RWPE2 (cell line): ENCODE data around the gene PKIG.

Experiments used
- ATAC-seq: fragments of 200-7000 bp; cut with Tn5 transposase; 3 replicates; pipeline ENCODE4 v1.9.1; 2021; ENCODE audit warnings: low read depth
- DNase-seq: peaks from one replicate; pipeline ENCODE4 v3.0.0-alpha.2; 2020; ENCODE audit warnings: low spot score
- H3K27ac ChIP-seq: fragments of 450-650 bp; 2 replicates; pipeline ENCODE4 v1.5.1; 2017; ENCODE audit warnings: mild to moderate bottlenecking; ENCODE audit not compliant: poor library complexity, severe bottlenecking
- H3K27me3 ChIP-seq: fragments of 250-450 bp; sonication (Bioruptor Pico); 2 replicates; pipeline ENCODE4 v1.5.1; 2021; ENCODE audit warnings: mild to moderate bottlenecking, moderate library complexity; ENCODE audit not compliant: insufficient read depth, poor library complexity, severe bottlenecking
- H3K36me3 ChIP-seq: fragments of 250-450 bp; sonication (Bioruptor Pico); 2 replicates; pipeline ENCODE4 v1.5.1; 2020; ENCODE audit warnings: low read depth, mild to moderate bottlenecking, moderate library complexity
- H3K4me1 ChIP-seq: fragments of 250-450 bp; sonication (Bioruptor Pico); 2 replicates; pipeline ENCODE4 v1.5.1; 2021; ENCODE audit warnings: mild to moderate bottlenecking, moderate library complexity; ENCODE audit not compliant: insufficient read depth, poor library complexity, severe bottlenecking
- H3K4me3 ChIP-seq: fragments of 250-450 bp; sonication (Bioruptor Pico); 2 replicates; pipeline ENCODE4 v1.5.1; 2021; ENCODE audit warnings: mild to moderate bottlenecking, moderate library complexity; ENCODE audit not compliant: severe bottlenecking
- H3K9me3 ChIP-seq: fragments of 250-450 bp; sonication (Bioruptor Pico); 2 replicates; pipeline ENCODE4 v1.5.1; 2021; ENCODE audit warnings: mild to moderate bottlenecking, moderate library complexity; ENCODE audit not compliant: severe bottlenecking
- TF ChIP-seq, protein P1 (sequence below): fragments of 450-650 bp; IDR thresholded peaks from one replicate; pipeline ENCODE4 v1.5.1; 2017; ENCODE audit warnings: mild to moderate bottlenecking, moderate library complexity; ENCODE audit not compliant: poor library complexity, severe bottlenecking

The PKIG gene

DNA sequence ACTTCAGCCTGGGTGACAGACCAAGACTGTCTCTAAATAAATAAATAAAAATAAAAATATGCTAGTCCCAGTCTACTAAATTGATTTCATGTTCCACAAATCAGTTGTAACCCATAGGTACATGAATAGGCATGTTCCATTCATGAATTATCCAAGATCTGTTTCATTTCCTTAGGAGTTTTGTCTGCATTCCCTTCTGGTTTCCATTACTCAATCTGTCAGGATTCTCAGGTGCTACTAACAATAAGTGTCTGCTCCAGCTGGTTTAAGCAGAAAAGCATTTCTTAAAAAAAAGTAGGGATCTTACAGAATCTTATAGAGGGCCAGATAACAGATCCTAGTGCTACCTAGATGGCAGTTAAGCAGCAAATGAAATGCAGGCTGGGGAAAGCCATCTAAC lies 15.6 kb upstream of the PKIG start:
- ATAC-seq: peak; percentile 44
- no peaks in the 10 kb centered on the region for H3K36me3 ChIP-seq
- peaks cover 8% of the 10 kb centered on the region for H3K4me1 ChIP-seq
- TF ChIP-seq, protein P1, sequence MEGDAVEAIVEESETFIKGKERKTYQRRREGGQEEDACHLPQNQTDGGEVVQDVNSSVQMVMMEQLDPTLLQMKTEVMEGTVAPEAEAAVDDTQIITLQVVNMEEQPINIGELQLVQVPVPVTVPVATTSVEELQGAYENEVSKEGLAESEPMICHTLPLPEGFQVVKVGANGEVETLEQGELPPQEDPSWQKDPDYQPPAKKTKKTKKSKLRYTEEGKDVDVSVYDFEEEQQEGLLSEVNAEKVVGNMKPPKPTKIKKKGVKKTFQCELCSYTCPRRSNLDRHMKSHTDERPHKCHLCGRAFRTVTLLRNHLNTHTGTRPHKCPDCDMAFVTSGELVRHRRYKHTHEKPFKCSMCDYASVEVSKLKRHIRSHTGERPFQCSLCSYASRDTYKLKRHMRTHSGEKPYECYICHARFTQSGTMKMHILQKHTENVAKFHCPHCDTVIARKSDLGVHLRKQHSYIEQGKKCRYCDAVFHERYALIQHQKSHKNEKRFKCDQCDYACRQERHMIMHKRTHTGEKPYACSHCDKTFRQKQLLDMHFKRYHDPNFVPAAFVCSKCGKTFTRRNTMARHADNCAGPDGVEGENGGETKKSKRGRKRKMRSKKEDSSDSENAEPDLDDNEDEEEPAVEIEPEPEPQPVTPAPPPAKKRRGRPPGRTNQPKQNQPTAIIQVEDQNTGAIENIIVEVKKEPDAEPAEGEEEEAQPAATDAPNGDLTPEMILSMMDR: no peak
- H3K27me3 ChIP-seq: no peaks in the 10 kb centered on the region
- no peak for DNase-seq
- no peaks in the 10 kb centered on the region for H3K9me3 ChIP-seq
- no peak overlapping the region for H3K4me3 ChIP-seq
- H3K27ac ChIP-seq: no peak overlapping the region

DNA sequence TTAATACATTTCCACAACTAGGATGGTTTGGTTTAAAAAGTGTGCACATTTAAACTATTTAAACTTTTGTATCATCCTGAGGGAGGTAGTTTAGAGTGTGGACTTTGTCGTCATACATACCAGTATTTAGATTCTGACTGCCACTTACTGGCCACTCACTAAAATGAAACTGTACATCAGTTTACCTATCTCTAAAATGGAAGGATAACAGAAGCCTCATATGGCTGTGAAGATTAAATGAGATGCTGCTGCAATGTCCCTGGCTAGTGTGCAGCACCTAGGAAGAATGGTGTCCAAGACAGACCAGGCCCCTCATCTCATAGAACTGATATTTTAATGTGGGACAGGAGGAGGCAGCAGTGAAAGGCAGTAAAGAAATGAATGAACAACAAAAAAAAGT lies 12.0 kb upstream of the PKIG start:
- Histone ChIP-seq H3K4me1 (peaks cover 30% of the 10 kb centered on the region), H3K27me3 (no peaks in the 10 kb centered on the region), H3K9me3 (no peaks in the 10 kb centered on the region), H3K36me3 (no peaks in the 10 kb centered on the region), H3K27ac (no peak overlapping the region), H3K4me3 (no peak overlapping the region)
- DNase-seq: no peak
- no peak for ATAC-seq
- TF ChIP-seq, protein P1: no peak

DNA sequence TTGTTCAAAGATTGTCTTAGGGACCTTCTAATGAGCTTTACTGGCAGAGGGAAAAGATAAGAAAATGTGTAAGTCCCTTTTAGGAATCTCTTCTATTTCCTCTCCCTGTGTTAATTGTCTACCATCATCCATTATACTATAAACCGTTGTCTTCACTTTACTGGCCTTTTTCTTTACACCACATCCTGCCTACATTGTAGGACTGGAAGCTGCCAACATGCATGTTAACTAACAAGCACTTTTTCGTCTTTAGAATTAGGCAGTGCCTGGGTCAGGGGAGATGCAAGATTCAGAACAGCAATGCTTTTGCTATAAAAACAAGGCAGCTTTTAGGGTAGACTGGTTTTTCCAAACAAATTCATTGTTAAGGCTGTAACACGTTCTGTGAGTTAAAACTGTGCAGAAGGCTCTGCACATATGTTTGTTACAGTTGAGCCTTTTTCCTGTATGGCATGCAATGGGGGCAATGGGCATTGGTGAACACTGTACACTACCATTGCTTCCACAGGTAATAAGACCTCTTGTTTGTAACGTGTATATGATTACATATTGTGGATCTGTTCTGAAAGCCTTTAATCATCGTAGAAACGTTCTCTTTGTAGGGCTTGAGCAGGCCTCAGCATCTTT lies 10.9 kb upstream of the PKIG start:
- no peaks in the 10 kb centered on the region for H3K9me3 ChIP-seq
- TF ChIP-seq, protein P1: no peak
- H3K27ac ChIP-seq: peak overlapping the region; percentile 85
- ATAC-seq (no peak), DNase-seq (no peak)
- H3K27me3 ChIP-seq: no peaks in the 10 kb centered on the region
- H3K4me3 ChIP-seq: no peak overlapping the region
- H3K36me3 ChIP-seq: no peaks in the 10 kb centered on the region
- H3K4me1 ChIP-seq: peaks cover 29% of the 10 kb centered on the region

DNA sequence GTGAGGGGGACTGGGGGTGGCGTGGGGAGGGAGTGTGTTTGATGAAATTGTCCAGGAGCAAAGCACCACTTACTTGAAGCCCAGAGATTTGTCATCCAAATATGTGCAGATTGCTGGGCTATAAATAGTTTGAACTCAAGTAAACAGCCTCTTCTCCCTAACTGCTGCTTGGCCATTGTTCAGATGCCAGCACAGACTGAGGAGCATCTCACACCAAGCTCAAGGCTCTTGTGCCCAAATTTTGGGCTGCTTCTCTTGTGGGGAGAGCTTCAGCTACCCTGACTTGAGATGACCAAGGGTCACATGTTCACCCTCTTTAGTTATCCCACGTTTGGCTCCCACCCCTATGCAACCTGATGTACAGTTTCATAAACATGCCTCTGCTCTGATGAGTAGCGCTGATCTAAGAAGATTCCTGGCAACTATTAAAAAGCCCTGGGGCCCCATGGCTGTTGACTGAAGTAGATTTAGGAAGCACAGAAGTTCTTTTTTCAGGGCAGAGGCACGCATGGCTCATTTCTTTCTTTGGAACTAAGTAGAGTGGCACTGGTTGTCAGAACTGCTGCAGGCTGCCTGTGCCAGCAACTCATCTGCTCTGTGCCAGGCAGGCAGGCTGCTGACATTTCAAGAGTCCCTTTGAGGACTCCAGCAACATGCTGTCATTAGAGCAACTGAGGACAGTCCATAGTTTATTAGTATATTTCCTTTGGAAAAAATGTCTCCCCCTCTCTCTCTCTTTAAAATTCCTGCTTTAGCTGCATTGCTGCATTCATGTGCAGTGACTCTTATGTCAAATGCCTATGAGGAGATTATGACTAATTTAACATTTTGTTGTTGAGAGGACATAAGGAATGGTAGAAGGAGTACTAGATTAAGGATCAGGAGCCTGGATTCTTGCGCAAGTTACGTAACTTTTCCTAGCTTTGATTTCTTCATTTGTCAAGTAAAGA lies 9.6 kb upstream of the PKIG start:
- ATAC-seq: peak; percentile 88
- Histone ChIP-seq H3K4me1 (peaks cover 30% of the 10 kb centered on the region), H3K27ac (peak overlapping the region; percentile 85), H3K27me3 (no peaks in the 10 kb centered on the region), H3K36me3 (no peaks in the 10 kb centered on the region), H3K4me3 (no peak overlapping the region), H3K9me3 (no peaks in the 10 kb centered on the region)
- TF ChIP-seq, protein P1: peak; percentile 14
- DNase-seq: peak; percentile 89

DNA sequence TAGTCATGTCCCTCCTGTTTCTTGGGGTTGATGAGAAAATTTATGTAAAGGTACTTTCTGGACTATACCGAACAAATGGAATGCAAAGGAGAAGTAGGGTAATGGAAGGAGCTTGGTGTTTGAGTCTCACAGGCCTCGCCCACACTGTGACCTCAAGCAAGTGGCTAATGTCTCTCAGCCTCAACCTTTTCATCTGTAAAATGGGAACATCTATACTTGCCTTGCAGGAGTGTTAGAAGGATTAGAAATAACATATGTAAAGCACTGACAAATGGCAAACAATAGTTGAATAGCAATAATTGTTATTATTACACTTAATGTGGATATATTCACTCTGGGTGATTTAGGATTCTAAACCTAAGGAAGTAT lies 8.9 kb upstream of the PKIG start:
- H3K27me3 ChIP-seq: no peaks in the 10 kb centered on the region
- peak overlapping the region; percentile 85 for H3K27ac ChIP-seq
- H3K4me3 ChIP-seq: no peak overlapping the region
- TF ChIP-seq, protein P1: no peak
- DNase-seq: no peak
- H3K4me1 ChIP-seq: peaks cover 30% of the 10 kb centered on the region
- no peak for ATAC-seq
- H3K36me3 ChIP-seq: no peaks in the 10 kb centered on the region
- no peaks in the 10 kb centered on the region for H3K9me3 ChIP-seq
